Neural progenitor cell (in vitro differentiated cells): Measurements from ENCODE around the gene BRINP2.

Source experiments
- CTCF ChIP-seq: fragments of 200-600 bp; sonication (generic); IDR thresholded peaks from 2 replicates; pipeline ENCODE4 v1.5.1; 2017; ENCODE audit warnings: antibody characterized with exemption, mild to moderate bottlenecking
- EZH2 ChIP-seq: fragments of 200-600 bp; sonication (generic); IDR thresholded peaks from 2 replicates; pipeline ENCODE4 v1.6.1; 2017; ENCODE audit warnings: antibody characterized with exemption, mild to moderate bottlenecking, moderate library complexity
- EZH2phosphoT487 ChIP-seq: fragments of 200-600 bp; sonication (generic); IDR thresholded peaks from 2 replicates; pipeline ENCODE4 v1.6.1; 2017; ENCODE audit warnings: antibody characterized with exemption

GRCh38 chr1:177172866-177173265 lies 2.1 kb downstream of the BRINP2 start:
- TF ChIP-seq CTCF (no peak), EZH2phosphoT487 (no peak), EZH2 (no peak)
